Activated CD8-positive, alpha-beta memory T cell treated with anti-CD3 and anti-CD28 coated beads, Interleukin-2, amount 50 U/mL, for 1 hour (primary cell): ENCODE data around the gene ESRRG.

Source experiments
- DNase-seq: peaks from one replicate; pipeline ENCODE4 v3.0.0-alpha.2; 2020; ENCODE audit errors: extremely low read depth

Gene ESRRG

DNA sequence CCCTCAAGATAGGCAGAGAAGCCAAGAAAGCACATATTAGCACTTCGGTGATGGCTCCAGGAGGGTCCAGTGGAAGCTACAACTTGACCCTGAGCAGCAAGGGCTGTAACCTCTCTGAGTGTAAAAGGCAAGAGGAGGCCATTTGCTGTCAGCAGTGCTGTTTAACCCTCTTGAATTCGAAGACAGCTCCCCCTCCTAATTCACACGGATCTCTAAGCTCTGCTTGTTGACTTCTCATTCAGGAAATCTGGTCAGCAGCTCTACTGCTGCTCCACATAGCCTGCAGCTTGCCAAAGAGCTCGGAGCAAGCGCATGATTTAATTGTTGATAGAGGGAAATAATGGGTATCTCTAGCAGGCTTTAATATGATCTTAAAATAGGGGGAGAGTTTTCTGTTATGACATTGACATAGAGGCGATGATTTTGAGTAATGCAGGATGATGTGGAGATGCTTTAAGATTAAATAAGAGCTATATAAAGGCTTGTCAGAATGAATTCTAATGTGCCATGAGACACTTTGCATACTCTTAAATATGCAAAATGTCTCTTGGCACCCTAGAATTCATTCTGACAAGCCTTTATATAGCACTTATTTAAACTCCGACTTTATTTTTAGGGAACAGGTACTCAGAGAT lies 220.6 kb downstream of the ESRRG start:
- no peak for DNase-seq

DNA sequence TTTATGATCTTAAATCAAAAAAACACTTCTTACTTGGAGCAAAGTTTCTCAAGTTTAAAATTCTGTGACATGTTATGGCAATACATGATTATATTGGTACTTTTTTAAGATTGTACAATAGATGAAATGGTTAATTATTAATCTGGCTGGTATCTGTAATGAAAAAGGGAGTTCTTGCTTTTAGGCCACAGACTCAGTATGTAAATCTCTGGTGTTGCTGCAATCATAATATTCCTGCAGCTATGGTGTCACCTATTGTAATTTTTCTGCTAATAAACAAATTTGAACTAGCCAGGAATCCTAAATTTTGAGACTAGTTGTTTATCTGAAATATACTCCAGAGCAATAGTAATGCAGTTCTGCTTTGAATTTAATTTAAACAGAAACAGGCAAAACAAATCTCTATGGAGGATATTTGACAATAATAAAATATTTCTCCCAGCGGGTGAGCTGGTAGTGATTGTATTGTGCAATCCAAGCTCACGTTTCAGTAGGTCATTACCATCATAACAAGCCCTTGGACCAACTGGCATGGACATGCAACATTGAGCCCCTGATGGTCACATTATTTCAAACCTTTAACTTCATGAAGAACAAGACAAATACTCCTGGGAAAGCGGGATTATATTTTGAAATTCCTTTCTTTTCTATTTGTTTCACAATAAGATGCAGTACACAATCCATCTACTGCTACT lies 222.8 kb downstream of the ESRRG start:
- DNase-seq, result no peak

DNA sequence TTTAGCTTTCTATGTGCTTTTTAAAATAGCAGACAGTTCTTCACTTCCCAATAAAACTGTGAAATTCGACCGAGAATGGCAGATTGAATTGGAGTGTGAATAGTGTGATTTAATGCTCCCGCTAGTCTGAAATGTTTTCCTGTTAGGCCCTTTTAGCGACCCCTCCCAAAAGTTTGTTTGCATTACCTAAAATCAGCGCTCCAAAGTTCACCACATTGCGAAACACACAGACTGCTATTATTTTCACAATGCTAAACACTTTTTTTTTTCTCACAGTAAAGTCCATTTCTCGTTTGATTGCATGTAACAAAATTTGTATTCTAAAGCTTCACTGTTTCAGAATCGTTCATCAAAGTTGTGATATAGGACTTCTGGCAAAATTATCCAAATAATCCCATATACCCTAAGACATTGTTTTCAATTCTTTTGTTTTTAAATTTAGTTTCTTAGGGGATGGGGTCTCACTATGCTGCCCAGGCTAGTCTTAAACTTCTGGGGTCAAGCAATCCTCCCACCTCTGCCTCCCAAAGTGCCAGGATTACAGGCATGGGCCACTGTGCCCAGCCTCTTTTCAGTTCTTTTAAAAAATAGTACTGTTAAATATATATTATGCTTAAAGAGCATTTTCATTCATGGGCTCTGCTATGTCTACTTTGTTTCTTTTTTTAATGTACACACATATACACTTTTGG lies 223.5 kb downstream of the ESRRG start:
- no peak for DNase-seq

DNA sequence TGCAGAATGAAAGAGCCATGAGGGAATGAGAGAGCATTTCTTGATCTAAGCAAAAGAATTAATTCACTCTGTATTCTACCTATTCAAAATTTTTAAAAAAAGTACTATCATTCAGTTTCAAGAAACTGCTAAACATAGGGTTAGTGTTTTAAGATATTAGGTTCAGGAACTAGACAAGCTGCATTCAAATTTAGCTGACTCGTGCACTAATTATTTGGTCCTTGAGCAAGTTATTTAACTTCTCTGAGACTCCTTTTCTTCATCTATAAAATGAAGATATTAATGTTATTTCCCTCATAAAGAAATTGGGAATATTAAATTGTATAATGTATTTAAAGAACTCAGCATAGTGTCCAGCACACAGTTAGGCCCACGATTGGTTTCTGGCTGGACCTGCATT lies 225.0 kb downstream of the ESRRG start:
- no peak for DNase-seq

DNA sequence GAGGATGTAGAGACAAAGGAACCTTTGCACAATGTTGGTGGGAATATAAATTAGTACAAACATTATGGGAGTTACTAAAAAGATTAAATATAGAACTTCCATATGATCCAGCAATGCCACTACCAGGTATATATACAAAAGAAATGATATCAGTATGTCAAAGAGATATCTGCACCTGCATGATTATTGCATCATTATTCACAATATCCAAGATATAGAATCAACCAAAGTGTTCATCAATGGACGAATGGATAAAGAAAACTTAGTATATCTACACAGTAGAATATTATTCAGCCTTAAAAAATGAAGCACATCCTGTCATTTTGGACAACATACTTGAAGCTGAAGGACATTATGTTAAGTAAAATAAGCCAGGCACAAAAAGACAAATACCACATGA lies 238.2 kb downstream of the ESRRG start:
- DNase-seq, result no peak

DNA sequence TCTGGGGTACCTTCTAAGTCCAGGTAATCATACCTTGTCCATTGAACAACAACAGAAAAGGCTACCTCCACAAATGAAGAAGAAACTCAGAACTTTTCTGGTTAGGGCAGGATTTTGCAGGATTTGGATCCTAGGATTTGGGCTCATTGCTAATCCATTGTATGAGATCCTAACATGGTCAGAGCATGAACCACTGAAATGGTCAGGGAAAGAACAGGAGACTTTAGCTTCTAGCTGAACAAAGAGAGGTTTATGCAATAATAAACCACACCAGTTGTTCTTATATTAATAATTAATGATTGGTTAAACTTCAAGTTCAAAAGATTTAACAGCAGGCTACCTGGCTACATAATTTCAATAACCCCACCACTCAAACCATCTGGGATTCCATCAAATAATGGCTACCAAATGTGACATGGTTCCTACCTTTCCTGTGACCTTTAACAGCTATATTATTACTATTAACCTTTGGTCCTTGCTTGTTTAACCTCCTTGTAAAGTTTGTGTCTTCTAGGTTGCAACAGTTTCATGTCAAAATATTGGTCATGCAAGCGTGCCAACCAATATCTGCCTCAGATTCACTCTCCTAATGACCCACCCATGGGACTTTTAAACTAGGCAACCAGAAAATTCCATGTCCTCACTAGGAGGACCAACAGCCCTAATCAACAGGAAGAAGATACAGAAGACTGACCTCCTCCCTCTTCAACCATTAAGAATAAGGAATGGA lies 239.4 kb downstream of the ESRRG start:
- DNase-seq, result no peak

DNA sequence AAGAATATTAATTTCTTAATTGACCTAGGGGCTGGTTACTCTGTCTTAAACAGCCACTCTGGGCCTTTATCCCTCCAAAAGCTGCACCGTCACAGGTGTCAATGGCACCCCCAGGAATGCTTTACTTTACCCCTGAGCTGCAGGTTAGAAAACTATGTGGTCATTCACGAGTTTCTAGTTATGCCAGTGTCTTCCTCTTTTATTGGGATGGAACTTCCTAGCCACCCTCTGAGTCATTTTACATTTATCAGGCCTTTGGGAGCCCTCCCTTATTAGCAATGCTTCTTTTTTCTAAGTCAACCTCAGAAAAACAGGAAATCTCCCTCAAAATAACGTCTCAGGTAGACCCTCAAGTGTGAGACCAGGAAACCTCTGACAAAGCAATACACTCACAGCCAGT lies 240.6 kb downstream of the ESRRG start:
- DNase-seq, result no peak

DNA sequence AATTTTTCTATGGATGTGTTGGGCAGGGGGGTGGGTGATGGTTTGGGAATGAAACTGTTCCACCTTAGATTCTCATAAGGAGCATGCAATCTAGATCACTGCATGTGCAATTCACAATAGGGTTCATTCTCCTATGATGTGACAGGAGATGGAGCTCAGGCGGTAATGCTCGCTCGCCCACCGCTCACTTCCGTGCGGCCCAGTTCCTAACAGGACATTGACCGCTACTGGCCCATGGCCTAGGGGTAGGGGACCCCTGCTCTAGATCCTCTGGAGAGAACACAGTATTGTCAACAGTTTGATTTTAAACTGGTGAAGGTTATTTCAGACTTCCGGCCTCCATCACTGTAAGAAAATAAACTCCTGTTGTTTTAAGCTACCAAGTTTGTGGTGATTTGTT lies 245.0 kb downstream of the ESRRG start:
- DNase-seq, result no peak

DNA sequence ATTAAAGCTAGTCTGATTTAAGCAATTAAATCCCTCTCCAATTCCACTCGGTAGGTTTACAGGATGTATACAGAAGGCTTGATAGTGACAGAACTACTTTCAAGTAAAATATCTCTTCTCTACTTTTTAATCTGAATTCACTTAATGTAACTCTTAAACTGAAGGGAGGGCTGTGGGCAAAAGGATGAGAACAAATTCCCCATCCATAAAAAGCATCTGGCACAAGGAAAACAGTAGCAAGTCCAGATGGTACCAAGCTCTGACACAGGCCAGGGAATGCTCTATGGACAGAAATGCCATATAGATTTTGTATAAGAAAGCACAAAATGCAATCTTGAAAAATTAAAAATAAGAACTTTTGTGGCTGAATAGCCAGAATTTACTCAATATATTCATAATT lies 246.9 kb downstream of the ESRRG start:
- no peak for DNase-seq

DNA sequence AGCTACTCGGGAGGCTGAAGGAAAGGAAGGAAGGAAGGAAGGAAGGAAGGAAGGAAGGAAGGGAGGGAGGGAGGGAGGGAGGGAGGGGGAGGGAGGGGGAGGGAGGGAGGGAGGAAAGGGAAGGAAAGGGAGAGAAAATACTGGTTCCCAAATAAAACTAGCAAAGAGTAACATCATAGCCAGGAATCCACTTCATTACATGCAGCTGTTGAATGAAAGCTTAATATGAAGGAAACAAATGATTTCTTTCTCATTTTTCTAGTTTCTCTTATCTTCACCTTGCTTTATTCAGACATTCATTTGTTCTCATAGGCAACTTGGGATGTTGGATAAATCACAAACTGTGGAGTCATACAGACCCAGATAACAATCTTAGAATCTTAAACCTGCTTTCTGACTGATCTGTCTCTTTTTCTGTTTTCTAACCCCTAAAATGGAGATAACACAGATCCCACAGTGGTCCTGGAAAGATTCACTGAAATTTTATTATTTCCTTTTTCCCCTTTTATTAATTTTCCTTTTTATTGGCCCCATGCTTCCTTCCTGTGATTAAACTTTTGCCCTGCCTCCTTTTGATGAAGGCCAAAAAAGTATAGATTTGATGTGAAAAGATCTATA lies 247.5 kb downstream of the ESRRG start:
- DNase-seq, result no peak

DNA sequence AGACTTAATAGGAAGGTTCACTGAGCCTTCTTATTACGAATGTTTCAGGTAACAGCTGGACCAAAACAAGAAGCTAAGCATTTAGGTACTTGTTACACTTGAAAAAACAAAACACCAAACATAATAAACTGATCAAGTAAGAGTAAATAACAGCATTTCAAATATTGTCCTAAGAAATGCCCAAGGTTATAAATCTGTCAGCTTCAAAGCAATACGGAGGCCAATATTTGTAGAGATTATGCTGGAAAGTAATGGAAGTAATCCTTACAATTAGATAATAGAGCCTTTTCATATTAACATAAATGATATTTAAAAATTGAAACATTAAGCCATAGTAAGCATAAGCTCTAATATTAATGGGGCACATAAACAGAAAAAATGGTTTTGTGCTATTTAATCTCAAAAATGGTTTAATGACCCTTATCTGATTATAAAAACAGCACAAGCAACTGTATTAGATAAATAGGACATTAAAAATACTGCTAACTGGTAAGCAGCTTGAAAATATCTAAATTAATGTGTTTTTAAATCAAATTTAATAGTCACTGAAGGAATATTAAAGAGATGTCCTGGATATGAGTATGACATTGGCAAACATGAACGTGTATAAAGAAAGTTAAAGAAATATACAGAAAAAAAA lies 256.9 kb downstream of the ESRRG start:
- DNase-seq, result no peak

DNA sequence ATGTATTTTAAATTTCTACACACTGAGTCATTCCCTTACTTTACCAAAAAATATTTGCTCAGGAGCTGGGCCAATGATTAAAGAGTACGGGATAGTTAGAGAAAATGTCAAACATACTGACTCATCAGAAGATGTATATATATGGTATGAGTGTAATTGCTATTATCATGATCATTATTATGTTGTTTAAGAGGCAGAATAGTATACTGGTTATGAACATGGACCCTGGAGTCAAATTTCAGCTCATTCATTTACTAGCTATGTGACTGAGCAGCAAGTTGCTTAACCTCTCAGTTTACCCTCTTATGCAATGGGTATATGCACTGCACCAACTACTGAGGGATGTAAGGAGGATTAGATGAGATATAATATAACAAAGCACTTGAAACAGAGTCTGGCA lies 258.7 kb downstream of the ESRRG start:
- no peak for DNase-seq

DNA sequence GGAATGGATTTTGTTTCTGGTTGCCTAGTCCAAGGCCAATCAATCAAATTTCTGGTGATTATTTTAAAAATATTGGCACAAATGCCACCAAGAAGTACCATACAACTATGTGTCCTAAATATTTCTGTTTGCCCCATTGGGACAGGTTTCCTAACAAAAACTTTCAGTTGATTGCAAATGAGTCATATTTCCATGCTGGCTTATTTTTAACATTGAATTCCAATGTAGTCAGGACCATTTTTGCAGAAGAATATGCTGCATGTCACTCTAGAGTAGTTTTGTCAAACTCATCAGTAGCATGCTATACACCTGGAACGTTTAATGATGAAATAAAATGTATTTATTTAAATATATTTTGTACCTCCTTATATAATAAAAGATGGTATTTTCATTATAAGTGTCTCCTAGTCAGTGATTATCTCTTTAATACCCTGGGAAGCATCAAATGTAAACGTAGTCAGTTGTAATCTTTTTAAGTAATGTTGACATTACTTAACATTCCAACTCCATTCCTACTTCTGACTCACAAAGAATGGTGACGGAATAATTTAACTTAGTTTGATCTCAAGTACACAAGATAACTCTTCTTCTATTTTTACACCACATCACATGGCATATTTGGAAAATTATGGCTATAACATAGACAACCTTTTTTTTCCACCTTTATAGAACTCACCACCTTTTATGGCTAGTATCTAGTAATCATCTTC lies 261.0 kb downstream of the ESRRG start:
- DNase-seq, result no peak

DNA sequence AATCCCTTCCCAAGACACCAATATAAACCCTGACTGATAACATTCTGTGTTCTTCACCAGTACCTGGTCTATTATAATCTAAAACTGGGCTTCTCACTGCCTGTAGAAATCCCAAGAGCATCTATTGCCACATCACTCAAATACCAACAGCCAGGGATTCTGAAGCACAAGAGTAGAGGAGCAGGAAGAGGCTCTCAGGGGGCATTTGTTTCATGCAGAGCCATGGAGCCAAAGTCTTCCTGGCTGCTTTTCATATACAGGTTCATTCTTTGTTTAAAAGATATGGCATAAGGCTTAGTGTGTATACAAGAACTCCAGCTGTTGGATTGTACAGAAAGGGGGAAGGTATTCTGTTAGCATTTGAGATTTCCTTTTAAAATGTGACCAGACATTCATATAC lies 261.8 kb downstream of the ESRRG start:
- DNase-seq, result no peak

DNA sequence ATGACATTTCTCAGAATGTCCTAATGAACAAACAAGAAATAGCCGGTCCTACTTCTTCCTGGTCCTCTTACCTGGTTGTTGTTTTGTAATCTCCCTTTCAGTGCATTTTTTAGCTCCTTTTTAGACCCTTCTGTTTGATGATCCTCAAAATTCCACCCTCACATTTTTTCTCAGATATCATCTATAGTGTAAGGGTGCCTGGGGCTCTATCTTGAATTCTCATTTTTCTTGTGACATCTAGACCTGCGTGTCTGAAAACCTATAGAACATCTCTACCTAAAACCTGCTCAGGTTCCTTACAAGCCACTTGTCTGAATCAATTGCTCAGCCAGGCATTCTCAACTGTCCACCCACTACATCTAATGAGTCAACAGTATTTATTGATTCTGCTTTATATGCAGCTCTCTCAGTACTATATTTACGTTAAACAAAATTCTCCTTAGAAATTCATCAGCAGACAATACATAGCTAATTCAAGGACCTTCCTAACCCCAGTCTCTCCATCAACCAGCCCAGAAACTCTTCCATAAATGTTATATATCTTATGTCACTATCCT lies 263.5 kb downstream of the ESRRG start:
- no peak for DNase-seq

DNA sequence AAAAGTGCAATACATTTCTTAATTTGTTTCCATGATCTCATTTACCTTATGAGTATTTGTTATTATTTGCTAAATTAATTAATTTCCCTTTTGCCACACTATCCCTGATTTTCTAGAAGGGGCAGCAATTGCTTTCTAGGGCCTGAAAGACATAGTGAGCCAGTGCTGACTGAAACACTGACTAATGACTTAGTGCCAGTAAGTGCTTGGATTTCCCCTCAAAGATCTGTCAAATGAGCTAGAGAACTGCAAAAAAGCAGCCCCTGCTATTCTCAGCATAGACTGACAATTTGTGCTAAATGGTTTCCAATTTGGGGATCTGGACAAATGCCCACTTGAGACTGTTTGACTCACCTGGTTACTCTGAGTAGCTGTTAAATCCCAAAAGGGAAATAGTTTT lies 264.4 kb downstream of the ESRRG start:
- DNase-seq, result no peak

DNA sequence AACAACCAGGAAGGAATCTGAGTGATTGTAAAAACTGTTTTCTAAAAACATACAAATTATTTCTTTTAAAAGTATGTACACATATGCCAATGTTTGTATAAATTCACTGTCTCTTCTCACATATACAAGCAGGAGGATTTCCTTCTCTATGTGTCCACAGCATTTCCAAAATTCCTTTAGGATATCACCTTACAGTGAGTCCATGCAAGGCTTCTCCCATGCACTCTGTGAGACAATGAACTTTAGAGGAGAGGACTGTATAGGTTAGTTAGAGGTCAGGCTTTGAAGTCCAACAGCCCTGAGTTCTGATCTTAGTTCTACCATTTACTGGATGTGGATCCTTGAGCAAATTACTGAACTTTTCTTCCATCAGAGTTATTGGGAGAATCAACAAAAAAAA lies 265.9 kb downstream of the ESRRG start:
- no peak for DNase-seq

DNA sequence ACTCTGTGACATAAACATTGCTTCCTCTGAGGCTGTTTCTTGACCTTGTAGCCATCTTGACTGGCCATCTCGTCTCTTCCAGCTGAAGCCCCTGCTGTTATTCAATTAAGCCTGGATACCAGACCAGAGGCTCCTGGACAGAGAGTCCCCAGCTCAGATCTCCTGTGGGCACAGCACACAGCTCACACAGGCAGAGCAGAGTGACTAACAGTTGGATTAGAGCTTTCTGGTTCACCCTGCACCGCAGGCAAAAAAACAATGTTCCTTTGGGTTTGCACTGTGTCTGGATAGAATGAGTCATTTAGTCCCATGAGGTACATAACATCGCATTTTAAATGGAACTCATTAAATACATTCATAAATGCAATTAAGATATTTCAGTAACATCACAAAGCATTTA lies 266.5 kb downstream of the ESRRG start:
- no peak for DNase-seq

DNA sequence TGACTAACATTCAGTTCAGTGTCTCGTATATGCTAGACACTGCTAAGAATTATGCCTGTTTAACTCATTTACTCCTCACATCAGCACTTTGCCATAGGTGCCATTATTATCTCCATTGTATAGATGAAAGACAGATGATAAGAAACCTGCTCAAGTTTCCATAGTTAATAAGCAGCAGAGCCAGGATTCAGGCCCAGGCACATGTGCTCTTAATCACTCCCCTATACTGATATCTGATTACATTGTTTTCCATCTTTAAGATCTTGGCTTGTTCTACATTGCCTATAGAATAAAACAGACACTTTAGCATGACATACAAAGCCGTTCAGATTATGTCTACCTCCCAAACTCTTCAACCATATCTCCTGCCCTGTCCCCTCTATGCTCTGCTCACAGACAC lies 269.5 kb downstream of the ESRRG start:
- DNase-seq, result no peak
